NT2/D1 (cell line): ENCODE measurements around the gene DNAH8.

Source experiments
- DNase-seq: peaks from one replicate; pipeline ENCODE4 v3.0.0-alpha.2; 2011; ENCODE audit warnings: low read depth, low spot score
- H3K27me3 ChIP-seq: 2 replicates; pipeline ENCODE4 v1.6.0; 2011; ENCODE audit warnings: mild to moderate bottlenecking; ENCODE audit not compliant: insufficient read length, insufficient read depth
- H3K36me3 ChIP-seq: 2 replicates; pipeline ENCODE4 v1.6.1; 2011; ENCODE audit warnings: mild to moderate bottlenecking, low read length, mixed read lengths; ENCODE audit not compliant: insufficient read depth, insufficient read length
- H3K4me1 ChIP-seq: 2 replicates; pipeline ENCODE4 v1.5.1; 2011; ENCODE audit not compliant: insufficient read depth, insufficient read length
- H3K4me3 ChIP-seq: 2 replicates; pipeline ENCODE4 v1.5.1; 2011; ENCODE audit warnings: low read depth; ENCODE audit not compliant: insufficient read length
- H3K9ac ChIP-seq: 2 replicates; pipeline ENCODE4 v1.6.0; 2011; ENCODE audit warnings: low read depth; ENCODE audit not compliant: insufficient read length
- H3K9me3 ChIP-seq: 2 replicates; pipeline ENCODE4 v1.5.1; 2011; ENCODE audit warnings: mild to moderate bottlenecking, low read length; ENCODE audit not compliant: insufficient read depth
- SUZ12 ChIP-seq: IDR thresholded peaks from 2 replicates; pipeline ENCODE4 v1.6.1; 2011; ENCODE audit not compliant: insufficient read length, insufficient read depth; ENCODE audit errors: extremely low read depth
- YY1 ChIP-seq: IDR thresholded peaks from 2 replicates; pipeline ENCODE4 v1.6.1; 2011; ENCODE audit not compliant: insufficient read length, insufficient read depth
- ZNF274 ChIP-seq: IDR thresholded peaks from 2 replicates; pipeline ENCODE4 v1.6.1; 2011; ENCODE audit warnings: mild to moderate bottlenecking, low read depth, low read length

Gene DNAH8

DNA sequence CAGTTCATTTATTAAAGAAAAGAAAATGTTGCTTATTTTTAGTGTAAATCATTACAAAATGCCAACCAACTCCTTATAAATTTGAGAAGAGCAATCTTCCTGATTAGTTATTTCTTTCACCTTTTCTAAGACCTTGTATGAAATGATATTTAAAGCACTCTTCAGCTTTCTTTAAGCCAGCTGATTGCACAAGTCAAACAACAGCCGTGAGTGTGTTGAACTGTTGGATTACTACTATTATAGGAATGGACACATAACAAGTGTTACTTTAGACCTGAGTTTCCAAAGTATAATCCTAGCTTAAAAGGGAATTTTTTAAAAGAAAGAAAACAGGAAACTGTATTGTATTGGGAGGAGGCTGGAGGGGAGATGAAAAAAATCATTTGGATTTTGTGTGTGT, 306.7 kb downstream of the DNAH8 start:
- Histone ChIP-seq H3K27me3 (peaks cover 3% of the 10 kb centered on the region), H3K4me3 (no peak overlapping the region), H3K36me3 (no peaks in the 10 kb centered on the region), H3K4me1 (no peaks in the 10 kb centered on the region), H3K9me3 (no peaks in the 10 kb centered on the region), H3K9ac (no peak overlapping the region)
- no peak for DNase-seq
- TF ChIP-seq ZNF274 (no peak), YY1 (no peak), SUZ12 (no peak)

DNA sequence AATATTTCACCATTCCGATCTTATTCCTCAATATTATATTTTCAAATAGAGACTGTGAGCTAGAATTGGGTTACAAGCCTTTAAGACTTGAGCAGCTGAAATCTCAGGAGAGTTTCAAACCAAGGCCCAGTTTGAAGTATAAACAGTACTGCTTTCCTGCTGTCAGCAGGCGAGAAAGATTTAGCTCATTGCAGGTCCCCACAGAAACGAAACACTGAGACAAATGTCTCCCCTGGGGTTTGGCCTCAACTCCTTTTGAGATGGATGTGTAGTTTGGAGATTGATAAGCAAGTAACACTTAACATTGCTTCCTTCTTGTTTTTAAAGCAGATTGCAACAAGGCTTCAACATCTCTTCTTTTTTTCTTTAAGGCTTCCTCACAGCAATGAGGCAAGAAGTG, 311.1 kb downstream of the DNAH8 start:
- no peaks in the 10 kb centered on the region for H3K9me3 ChIP-seq
- no peak for DNase-seq
- H3K9ac ChIP-seq = no peak overlapping the region
- H3K4me1 ChIP-seq = no peaks in the 10 kb centered on the region
- H3K4me3 ChIP-seq = no peak overlapping the region
- H3K27me3 ChIP-seq = peaks cover 2% of the 10 kb centered on the region
- TF ChIP-seq ZNF274 = no peak
- TF ChIP-seq YY1 = no peak
- TF ChIP-seq SUZ12 = no peak
- H3K36me3 ChIP-seq = no peaks in the 10 kb centered on the region

DNA sequence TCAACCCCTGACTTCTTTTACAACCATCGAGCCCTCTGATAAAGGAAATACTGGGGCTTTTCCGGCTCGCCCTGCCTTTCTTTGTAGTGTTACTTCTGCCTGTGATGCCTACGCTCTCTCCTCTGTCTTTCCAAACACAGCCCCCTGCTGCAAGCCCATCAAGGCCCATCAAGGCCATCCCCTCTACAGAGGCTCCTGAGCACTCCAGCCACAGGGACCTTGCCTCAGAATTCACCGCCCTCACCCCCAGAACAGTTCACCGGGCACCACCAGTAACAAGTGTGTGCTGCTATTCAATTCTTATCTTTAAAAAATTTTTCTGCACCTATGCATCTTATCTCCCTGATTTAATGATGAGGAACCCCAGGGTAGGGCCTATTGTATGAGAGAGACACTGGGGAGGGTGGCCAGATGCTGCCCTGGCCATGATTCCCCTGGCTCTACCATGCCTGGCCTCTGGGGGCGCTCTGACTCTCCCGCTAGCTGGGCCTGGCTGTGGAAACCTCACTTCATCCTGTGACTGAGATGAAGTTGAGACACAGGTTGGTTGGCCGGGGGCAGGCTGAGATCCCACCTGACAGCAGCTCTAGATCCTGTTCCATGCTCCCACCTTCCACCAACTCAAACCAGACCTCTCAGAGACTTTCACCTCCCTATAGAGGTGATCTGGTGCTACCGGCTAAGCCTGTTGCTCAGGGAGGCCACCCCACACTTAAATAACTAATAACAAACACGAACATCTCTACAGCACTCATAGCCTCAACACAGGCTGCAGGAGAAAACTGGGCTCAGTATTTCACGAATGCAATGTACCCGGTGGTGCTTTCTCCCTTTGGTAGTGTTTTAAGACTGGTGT, 314.3 kb downstream of the DNAH8 start:
- DNase-seq = no peak
- no peak for TF ChIP-seq ZNF274
- TF ChIP-seq YY1 = no peak
- TF ChIP-seq SUZ12 = no peak
- Histone ChIP-seq H3K36me3 (no peaks in the 10 kb centered on the region), H3K4me3 (no peak overlapping the region), H3K9ac (no peak overlapping the region), H3K9me3 (no peaks in the 10 kb centered on the region), H3K27me3 (peaks cover 2% of the 10 kb centered on the region), H3K4me1 (no peaks in the 10 kb centered on the region)

DNA sequence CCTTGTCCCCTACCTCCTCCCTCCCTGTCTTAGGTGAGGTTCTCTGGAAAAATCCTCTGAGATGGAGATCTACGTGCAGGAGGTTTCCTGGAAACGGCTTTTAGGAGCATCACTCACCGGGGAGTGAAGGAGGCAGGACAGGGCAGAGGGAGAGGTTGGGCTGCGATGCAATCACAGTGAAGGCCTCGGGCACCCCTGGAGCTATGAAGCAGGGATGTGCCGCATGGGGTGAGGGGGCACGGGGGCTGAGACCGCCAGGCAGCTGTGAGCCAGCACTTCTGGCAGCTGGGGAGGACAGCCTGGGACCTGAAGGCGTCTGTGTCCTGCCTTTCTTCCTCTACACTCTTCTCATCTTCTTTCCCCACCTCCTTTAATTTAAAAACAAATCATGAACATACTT, 320.6 kb downstream of the DNAH8 start:
- no peak overlapping the region for H3K9ac ChIP-seq
- no peak overlapping the region for H3K4me3 ChIP-seq
- H3K9me3 ChIP-seq = no peaks in the 10 kb centered on the region
- no peaks in the 10 kb centered on the region for H3K4me1 ChIP-seq
- no peaks in the 10 kb centered on the region for H3K36me3 ChIP-seq
- no peak for TF ChIP-seq ZNF274
- TF ChIP-seq YY1 = no peak
- no peak for TF ChIP-seq SUZ12
- DNase-seq = no peak
- H3K27me3 ChIP-seq = peaks cover 5% of the 10 kb centered on the region

DNA sequence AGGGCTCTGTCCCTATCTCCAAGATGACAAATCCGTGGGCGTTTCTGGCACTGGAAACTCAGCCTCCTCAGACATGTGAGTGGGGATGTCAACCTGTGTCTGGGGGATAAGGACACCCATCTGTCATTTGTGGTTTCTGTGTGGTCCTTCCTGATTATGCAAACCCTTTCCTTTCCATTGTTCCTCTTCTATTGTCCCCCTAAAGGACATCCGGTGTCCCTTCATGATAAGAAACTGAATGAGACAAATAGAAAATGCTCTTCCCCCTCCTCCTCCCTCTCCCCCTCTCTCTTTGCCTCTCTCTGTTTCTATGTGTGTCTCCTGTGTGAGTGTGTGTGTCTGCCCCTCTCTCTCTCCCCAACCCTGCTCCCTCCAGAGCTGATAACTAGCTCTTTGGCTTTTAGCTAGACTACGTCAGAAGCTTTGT, 322.0 kb downstream of the DNAH8 start:
- no peak for TF ChIP-seq ZNF274
- TF ChIP-seq YY1 = no peak
- TF ChIP-seq SUZ12 = no peak
- Histone ChIP-seq H3K9ac (no peak overlapping the region), H3K4me1 (no peaks in the 10 kb centered on the region), H3K4me3 (no peak overlapping the region), H3K9me3 (no peaks in the 10 kb centered on the region), H3K27me3 (peaks cover 8% of the 10 kb centered on the region), H3K36me3 (no peaks in the 10 kb centered on the region)
- DNase-seq = no peak

DNA sequence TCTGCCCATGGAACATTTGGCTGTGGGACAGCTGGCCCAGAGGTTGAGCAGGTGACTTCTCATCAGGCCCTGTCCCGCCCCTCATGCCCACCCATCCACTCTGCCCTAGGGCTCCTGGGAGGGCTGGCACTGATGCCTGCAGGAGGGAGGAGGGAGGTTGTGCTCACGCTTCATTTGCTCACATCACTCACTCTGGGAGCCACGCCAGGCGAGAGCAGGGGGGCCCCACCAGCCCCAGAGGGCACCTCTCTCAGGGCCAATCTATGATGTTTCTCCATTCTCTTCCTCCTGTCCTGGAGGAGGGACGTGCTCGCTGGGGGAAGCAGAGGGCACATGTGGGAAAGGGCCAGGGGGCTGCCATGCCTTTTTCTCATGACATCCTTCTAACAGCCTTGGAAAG, 322.6 kb downstream of the DNAH8 start:
- no peaks in the 10 kb centered on the region for H3K9me3 ChIP-seq
- H3K36me3 ChIP-seq = no peaks in the 10 kb centered on the region
- no peaks in the 10 kb centered on the region for H3K4me1 ChIP-seq
- H3K4me3 ChIP-seq = no peak overlapping the region
- peaks cover 11% of the 10 kb centered on the region for H3K27me3 ChIP-seq
- no peak for DNase-seq
- TF ChIP-seq YY1 = no peak
- TF ChIP-seq ZNF274 = no peak
- no peak for TF ChIP-seq SUZ12
- H3K9ac ChIP-seq = no peak overlapping the region

DNA sequence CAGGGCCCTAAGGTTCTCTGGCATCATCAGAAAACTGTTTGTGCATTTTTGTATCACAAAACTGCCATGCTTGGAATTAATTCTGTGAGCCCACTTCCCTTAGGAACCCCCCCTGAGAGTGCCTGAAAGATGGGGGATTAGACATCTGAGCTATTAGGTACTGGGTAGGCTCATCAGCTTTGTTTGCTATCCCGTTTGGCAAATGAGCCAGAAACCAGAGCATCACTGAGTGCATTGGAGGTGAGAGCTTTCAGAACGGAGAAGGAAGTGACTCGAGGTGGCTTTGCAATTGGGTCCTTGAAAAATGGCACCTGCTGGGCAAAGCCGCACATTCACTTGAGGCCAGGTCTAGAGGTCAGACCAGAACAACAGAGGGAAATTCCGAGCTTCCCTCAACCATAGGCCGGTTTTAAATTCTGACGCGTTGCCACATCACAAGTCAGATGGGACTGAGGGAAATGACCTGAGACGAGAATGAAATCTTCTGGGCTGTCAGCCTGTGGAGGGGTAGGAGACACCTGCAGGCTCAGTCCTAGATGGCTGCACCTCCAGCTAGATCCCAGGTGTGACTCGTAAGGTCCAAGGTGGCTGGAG, 325.1 kb downstream of the DNAH8 start:
- no peak for DNase-seq
- Histone ChIP-seq H3K9ac (no peak overlapping the region), H3K36me3 (no peaks in the 10 kb centered on the region), H3K9me3 (no peaks in the 10 kb centered on the region), H3K27me3 (peaks cover 11% of the 10 kb centered on the region), H3K4me1 (no peaks in the 10 kb centered on the region), H3K4me3 (no peak overlapping the region)
- TF ChIP-seq YY1 = no peak
- no peak for TF ChIP-seq SUZ12
- no peak for TF ChIP-seq ZNF274

DNA sequence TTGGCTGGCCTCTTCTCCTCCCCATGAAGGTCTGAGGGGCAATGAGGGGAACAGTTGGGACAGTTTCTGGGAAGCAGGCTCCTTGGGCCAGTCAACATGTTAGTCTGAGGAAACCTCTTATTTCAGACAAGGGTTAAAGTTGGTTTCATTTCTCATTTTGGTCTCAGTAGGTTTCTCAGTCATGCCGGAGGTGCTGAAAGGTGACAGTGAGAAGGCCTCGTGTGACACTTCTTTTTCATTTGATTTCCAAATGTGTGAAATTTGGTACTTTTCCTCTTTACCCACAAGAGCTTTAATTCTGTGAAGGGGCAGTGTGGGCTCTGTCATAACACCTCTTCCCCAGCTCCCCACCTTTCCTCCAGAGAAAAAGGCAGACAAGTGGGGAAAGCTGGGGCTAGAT, 326.0 kb downstream of the DNAH8 start:
- DNase-seq = no peak
- H3K4me1 ChIP-seq = no peaks in the 10 kb centered on the region
- peaks cover 11% of the 10 kb centered on the region for H3K27me3 ChIP-seq
- H3K9me3 ChIP-seq = no peaks in the 10 kb centered on the region
- no peaks in the 10 kb centered on the region for H3K36me3 ChIP-seq
- TF ChIP-seq ZNF274 (no peak), SUZ12 (no peak), YY1 (no peak)
- H3K9ac ChIP-seq = no peak overlapping the region
- no peak overlapping the region for H3K4me3 ChIP-seq
